Inferior parietal cortex (tissue), 1 donor: ENCODE measurements around the gene ARL3.
A peak's percentile ranks its signal among the peaks of the same experiment; 100 is the strongest.
"Not testable (repeated sequence)": the region's sequence is repeated elsewhere in the genome, so short reads cannot be mapped to it uniquely, and the experiment has no call there.

ENCODE experiments used
- DNase-seq: peaks from one replicate; pipeline ENCODE4 v3.0.0-alpha.2; 2016; ENCODE audit errors: extremely low spot score

The ARL3 gene

GRCh38 chr10:102738692-102739121 lies 24.5 kb upstream of the ARL3 start:
- no peak for DNase-seq

- DNase-seq: no peak
These were observed 20.9 kb upstream of the ARL3 start for GRCh38 chr10:102735065-102735562.

GRCh38 chr10:102732661-102733060 lies 18.5 kb upstream of the ARL3 start:
- no peak for DNase-seq

- DNase-seq: no peak
These were observed 17.1 kb upstream of the ARL3 start for GRCh38 chr10:102731222-102731800.

GRCh38 chr10:102729029-102730026 lies 15.1 kb upstream of the ARL3 start:
- peak; percentile 86 for DNase-seq

- no peak for DNase-seq
These were observed 13.0 kb upstream of the ARL3 start for GRCh38 chr10:102727037-102727818.

GRCh38 chr10:102726274-102726673 lies 12.1 kb upstream of the ARL3 start:
- DNase-seq: no peak

- DNase-seq: no peak
These were observed 9.8 kb upstream of the ARL3 start for GRCh38 chr10:102723989-102724388.

- DNase-seq: no peak
These were observed 7.8 kb upstream of the ARL3 start for GRCh38 chr10:102721954-102722353.

- DNase-seq: no peak
These were observed 6.6 kb upstream of the ARL3 start for GRCh38 chr10:102720775-102721301.

- DNase-seq: no peak
These were observed 6.1 kb upstream of the ARL3 start for GRCh38 chr10:102720337-102720736.

- no peak for DNase-seq
These were observed 4.0 kb upstream of the ARL3 start for GRCh38 chr10:102718220-102718619.

- not testable (repeated sequence) for DNase-seq
These were observed 2.8 kb upstream of the ARL3 start for GRCh38 chr10:102716900-102717565.

GRCh38 chr10:102715880-102716279 lies 1.7 kb upstream of the ARL3 start:
- no peak for DNase-seq

- DNase-seq: no peak
These were observed 641 bp upstream of the ARL3 start, which contains the start of gene SFXN2 for GRCh38 chr10:102714621-102715455. Gene SFXN2, plus strand, starts transcription at chr10:102714636. Its CDS starts 12,001 bp downstream, at chr10:102726637.

- peak; percentile 58 for DNase-seq
These were observed 721 bp downstream of the ARL3 start for GRCh38 chr10:102713539-102713813.

GRCh38 chr10:102712843-102713538 lies 1.2 kb downstream of the ARL3 start:
- no peak for DNase-seq

- DNase-seq: no peak
These were observed 2.1 kb downstream of the ARL3 start for GRCh38 chr10:102712089-102712488.

GRCh38 chr10:102710609-102711008 lies 3.6 kb downstream of the ARL3 start:
- no peak for DNase-seq

GRCh38 chr10:102705531-102705930 lies 8.7 kb downstream of the ARL3 start:
- DNase-seq: no peak
